Adrenal gland (tissue), 5 donors: ENCODE measurements around the gene GOLGA6D.

Source experiments
- CTCF ChIP-seq, 6 experiments: fragments of 450-650 bp in 4 of 6; fragments of 200-600 bp in 2 of 6; sonication (generic) in 1 of 6; IDR thresholded peaks; 1 replicate in 5 of 6; 2 replicates in 1 of 6; pipeline versions ENCODE4 v1.5.1 to v1.8.0; 2016 to 2021; ENCODE audit warnings: antibody characterized with exemption in 6 of 6, mild to moderate bottlenecking in 2 of 6, moderate library complexity in 1 of 6
- POLR2A ChIP-seq, 2 donors: fragments of 450-650 bp; IDR thresholded peaks; one replicate each; pipeline ENCODE4 v1.6.1; 2017; ENCODE audit warnings: antibody characterized with exemption in 2 of 2, mild to moderate bottlenecking in 2 of 2, moderate library complexity in 1 of 2
- donor health status: DM: no; HTN: no; CAD: no.

DNA sequence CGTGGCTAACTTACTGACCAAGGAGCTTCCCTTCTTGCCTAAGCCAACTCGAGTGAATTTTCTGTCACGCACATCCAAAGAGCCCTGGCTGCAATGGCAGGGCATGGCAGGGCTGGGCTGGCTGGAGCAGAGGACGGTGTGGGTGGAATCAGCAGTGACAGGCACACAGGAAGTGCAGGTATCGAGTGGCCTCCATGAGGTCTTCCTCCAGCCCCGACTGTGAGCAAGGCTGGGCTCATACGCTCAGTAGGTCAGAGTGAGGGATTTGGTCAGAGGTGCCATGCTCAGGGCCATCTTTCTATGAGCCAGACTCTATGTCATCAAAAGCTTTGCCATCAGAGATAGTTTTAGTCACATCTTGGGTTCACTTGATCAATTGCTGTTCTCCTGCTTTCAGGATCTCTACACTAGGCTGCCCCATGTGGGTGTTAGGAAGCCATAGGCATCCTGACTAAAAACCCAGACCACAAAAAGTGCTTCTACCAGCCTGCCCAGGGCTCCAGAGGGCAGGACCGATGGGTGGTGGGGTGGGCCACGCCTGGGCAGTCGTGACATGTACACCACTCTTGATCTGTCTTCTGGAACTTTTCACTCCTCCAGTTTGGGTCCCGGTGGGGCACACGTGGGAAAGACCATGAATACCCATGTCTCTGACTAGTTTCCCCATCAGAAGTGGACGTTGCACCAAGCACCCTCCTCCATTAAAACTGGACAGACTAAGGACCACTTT is 30.6 kb downstream of the GOLGA6D start:
- TF ChIP-seq POLR2A (IDR thresholded peaks at IDR 0.05) (no peak), CTCF (IDR thresholded peaks at IDR 0.05) (no peak)
